K562 (cell line): Measurements from ENCODE around the gene ABCG1. TPM values are rescaled to one million over a fixed set of nuclear protein-coding genes. Genes with fewer than 3 reads are reported as not detected.

Experiments
- ATAC-seq: fragments of 200-7000 bp; cut with Tn5 transposase; 3 replicates; pipeline ENCODE4 v1.9.1; 2020; ENCODE audit warnings: moderate library complexity
- BruUV-seq: library from RNA; stranded (reverse); fragments of 400-500 nt; replicated peaks from 2 replicates; lab custom pipeline; 2021; lab: Mats Ljungman, UMichigan
- CTCF ChIA-PET: fragments of 300-600 bp; formaldehyde crosslinking; extraction: SDS; loops from one replicate; lab custom pipeline; 2021; ENCODE audit warnings: low intra/inter-chr PET ratio; lab: Yijun Ruan, JAX
- POLR2A ChIA-PET: fragments of 300-600, 350-650 bp; sonication (Branson Sonifier 250); formaldehyde crosslinking; extraction: SDS; loops from one replicate; lab custom pipeline; 2021; ENCODE audit warnings: antibody characterized with exemption, inconsistent platforms; lab: Yijun Ruan, JAX
- DNase-seq, 4 experiments: peaks; one replicate each; pipeline versions ENCODE4 v3.0.0 to v3.0.0-alpha.2; 2011 to 2018; ENCODE audit warnings: low spot score in 3 of 4, mixed read lengths in 3 of 4; ENCODE audit errors: extremely low read depth in 1 of 4
- FAIRE-seq: peaks from 2 replicates; lab custom pipeline; 2011; peaks lifted over from hg19 to GRCh38; lab: Jason Lieb, UNC
- H2AFZ ChIP-seq: 2 replicates; pipeline ENCODE4 v1.6.0; 2011; ENCODE audit warnings: low read depth, low read length, control low read depth, inconsistent platforms
- H3K27ac ChIP-seq: fragments of 200-600 bp; 3 replicates; pipeline ENCODE4 v1.8.0; 2011; ENCODE audit warnings: low read depth, mild to moderate bottlenecking, control low read depth, inconsistent platforms, low read length, moderate library complexity, mixed read lengths; ENCODE audit errors: extremely low read depth
- H3K27me3 ChIP-seq, 2 experiments: fragments of 300-600 bp in 1 of 2; 2 replicates in 1 of 2; 3 replicates in 1 of 2; pipeline versions ENCODE4 v1.6.0 to v1.8.0; 2011; ENCODE audit warnings: inconsistent platforms in 2 of 2, low read length in 2 of 2, mild to moderate bottlenecking in 1 of 2, mixed read lengths in 1 of 2, moderate library complexity in 1 of 2; ENCODE audit not compliant: control insufficient read depth in 2 of 2, insufficient read depth in 2 of 2
- H3K36me3 ChIP-seq: fragments of 300-600 bp; 3 replicates; pipeline ENCODE4 v1.8.0; 2011; ENCODE audit warnings: mild to moderate bottlenecking, low read length, inconsistent platforms; ENCODE audit not compliant: control insufficient read depth, insufficient read depth
- H3K4me1 ChIP-seq, 2 experiments: fragments of 200-600 bp in 1 of 2; replicated peaks in 1 of 2; 2 replicates in 1 of 2; 3 replicates in 1 of 2; pipeline versions ENCODE4 v1.5.1 to v1.8.0; 2011; ENCODE audit warnings: inconsistent platforms in 2 of 2, low read length in 2 of 2, mild to moderate bottlenecking in 1 of 2, mixed read lengths in 1 of 2, moderate library complexity in 1 of 2; ENCODE audit not compliant: control insufficient read depth in 2 of 2, insufficient read depth in 2 of 2
- H3K4me2 ChIP-seq: 2 replicates; pipeline ENCODE4 v1.6.1; 2011; ENCODE audit warnings: low read length, control low read depth, inconsistent platforms, mixed read lengths; ENCODE audit not compliant: insufficient read depth
- H3K4me3 ChIP-seq: fragments of 200-600 bp; sonication (generic), shearing (Covaris generic); 2 replicates; pipeline ENCODE4 v1.5.1; 2016; ENCODE audit warnings: control low read depth, inconsistent platforms
- H3K79me2 ChIP-seq: fragments of 200-600 bp; 3 replicates; pipeline ENCODE4 v1.8.0; 2011; ENCODE audit warnings: low read length, inconsistent platforms; ENCODE audit not compliant: control insufficient read depth, insufficient read depth
- H3K9ac ChIP-seq, 2 experiments: 2 replicates each; pipeline versions ENCODE4 v1.6.0 to v1.6.1; 2011; ENCODE audit warnings: low read depth in 2 of 2, low read length in 2 of 2, control low read depth in 1 of 2, inconsistent platforms in 1 of 2, mild to moderate bottlenecking in 1 of 2, mixed read lengths in 1 of 2; ENCODE audit not compliant: insufficient read depth in 1 of 2
- H3K9me1 ChIP-seq: one replicate; pipeline ENCODE4 v1.6.0; 2011; ENCODE audit warnings: inconsistent platforms, mild to moderate bottlenecking, low read length, moderate library complexity; ENCODE audit not compliant: control insufficient read depth, insufficient read depth
- H3K9me3 ChIP-seq: replicated peaks from 2 replicates; pipeline ENCODE4 v1.5.1; 2011; ENCODE audit warnings: low read depth, low read length, inconsistent platforms; ENCODE audit not compliant: control insufficient read depth, insufficient read depth
- H4K20me1 ChIP-seq: replicated peaks from 2 replicates; pipeline ENCODE4 v1.6.1; 2011; ENCODE audit warnings: low read length, inconsistent platforms, mixed read lengths; ENCODE audit not compliant: control insufficient read depth, insufficient read depth
- NFE2 ChIP-seq: IDR thresholded peaks from 2 replicates; pipeline ENCODE4 v1.6.1; 2014; ENCODE audit warnings: antibody characterized with exemption, low read depth
- NRF1 ChIP-seq, 2 experiments: fragments of 450-650 bp; IDR thresholded peaks in 1 of 2; conservative IDR thresholded peaks in 1 of 2; 2 replicates each; pipeline ENCODE4 v1.6.1; 2014; ENCODE audit warnings: mild to moderate bottlenecking in 2 of 2
- PCBP2 ChIP-seq: fragments of 200-400 bp; formaldehyde crosslinking; IDR thresholded peaks from 2 replicates; pipeline ENCODE4 v1.6.1; 2018; ENCODE audit warnings: low read length, low read depth, mild to moderate bottlenecking, moderate library complexity; ENCODE audit not compliant: poor library complexity, severe bottlenecking
- ZNF253 ChIP-seq: fragments of 250-450 bp; sonication (Bioruptor Pico); conservative IDR thresholded peaks from 2 replicates; pipeline ENCODE4 v1.6.1; 2021; ENCODE audit warnings: mild to moderate bottlenecking
- ZNF79 ChIP-seq: fragments of 250-450 bp; sonication (Bioruptor Pico); IDR thresholded peaks from 2 replicates; pipeline ENCODE4 v1.4.0; 2020; ENCODE audit warnings: low read depth, mild to moderate bottlenecking, moderate library complexity
- WGBS: fragments of 100-300 bp; shearing (Covaris generic); methylation state at CpG from one replicate; pipeline ENCODE4 v1.1.6; 2016; ENCODE audit warnings: low coverage, mixed read lengths; ENCODE audit not compliant: insufficient coverage; ENCODE audit errors: missing lambda C conversion rate; 5-methylcytosine and 5-hydroxymethylcytosine counted together
- in situ Hi-C: fragments of 300-500 bp; cut with MboI; formaldehyde crosslinking; loops from 4 replicates; pipeline ENCODE4 v1.15.0; 2018; ENCODE audit warnings: inconsistent platforms, mixed read lengths
- intact Hi-C: fragments of 100-400 bp; cut with micrococcal nuclease; formaldehyde crosslinking; loops from 2 replicates; pipeline ENCODE4 v1.14.2; 2022
- polyA plus RNA-seq, 8 experiments: library from polyadenylated mRNA; depleted of rRNA in 4 of 8; stranded (reverse) in 5 of 8; unstranded in 3 of 8; fragments of >200 nt; fragmentation: Nextera tagmentation in 2 of 8; fragmentation: Illumina TruSeq in 1 of 8; extraction: Ambion mirVana in 2 of 8; extraction: Trizol in 1 of 8; gene quantifications; 2 replicates each; pipeline versions ENCODE4 v1.2.1 to v1.2.3, GENCODE V29; 2011 to 2014; ENCODE audit warnings: inconsistent platforms in 1 of 8, missing spikeins in 1 of 8
- total RNA-seq, 7 experiments: library from RNA; depleted of rRNA in 6 of 7; stranded (reverse); fragments of >200 nt in 6 of 7; fragmentation: Illumina TruSeq in 2 of 7; extraction: Trizol in 2 of 7; gene quantifications; 2 replicates each; pipeline versions ENCODE4 v1.2.1 to v1.2.3, GENCODE V29; 2011 to 2021; ENCODE audit warnings: low replicate concordance in 1 of 7
- TF ChIP-seq, protein P1 (sequence below): fragments of 450-650 bp; IDR thresholded peaks from 2 replicates; pipeline ENCODE4 v1.6.1; 2016; ENCODE audit warnings: mild to moderate bottlenecking
- TF ChIP-seq, protein P2 (sequence below), 3 experiments: fragments of 200-800 bp in 1 of 3; fragments of 250-450 bp in 1 of 3; fragments of 450-650 bp in 1 of 3; sonication (Bioruptor Pico) in 1 of 3; sonication (Bioruptor generic) in 1 of 3; formaldehyde crosslinking in 1 of 3; IDR thresholded peaks; 2 replicates each; pipeline versions ENCODE4 v1.6.1 to v1.8.0; 2016 to 2022; ENCODE audit warnings: mild to moderate bottlenecking in 2 of 3, missing genetic modification characterization in 2 of 3, missing compliant biosample characterization in 1 of 3, moderate library complexity in 1 of 3

ABCG1 gene
- total and polyA plus RNA-seq, 9 of the 15 experiments (the other 6 are each of a cell fraction or from before 2014, with no cell fraction given), result 0.04 to 0.09 TPM; not detected in 7

DNA sequence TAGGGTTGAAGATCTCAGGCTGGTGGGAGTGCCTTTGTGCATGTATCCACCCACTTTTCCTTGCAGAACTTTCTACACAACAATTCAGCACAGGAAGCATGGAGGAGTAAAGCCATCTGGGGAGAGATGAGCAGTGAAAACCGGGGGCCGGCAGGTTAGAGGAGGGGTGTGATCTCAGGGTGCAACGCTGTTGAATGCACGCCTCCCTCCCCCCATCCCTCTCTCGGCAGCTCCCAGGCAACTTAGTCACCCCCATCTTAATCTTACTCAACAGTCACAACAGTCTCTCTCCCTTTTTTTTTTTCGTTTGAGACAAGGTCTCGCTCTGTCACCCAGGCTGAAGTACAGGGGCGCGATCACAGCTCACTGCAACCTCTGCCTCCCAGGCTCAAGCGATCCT, 16.6 kb upstream of the ABCG1 start:
- Histone ChIP-seq H3K27me3 (peaks cover 0 to 24% of the 10 kb centered on the region in 2 experiments; a peak in 2 of 5 replicates), H3K27ac (no peak overlapping the region), H3K9me3 (no peaks in the 10 kb centered on the region), H3K4me1 (peaks cover 0 to 3% of the 10 kb centered on the region in 2 experiments; a peak in 1 of 5 replicates), H2AFZ (no peak overlapping the region), H3K4me2 (no peak overlapping the region), H3K9me1 (no peaks in the 10 kb centered on the region), H4K20me1 (no peaks in the 10 kb centered on the region), H3K36me3 (no peaks in the 10 kb centered on the region), H3K79me2 (no peaks in the 10 kb centered on the region), H3K4me3 (no peak overlapping the region), H3K9ac (no peak overlapping the region)
- TF ChIP-seq NRF1 (conservative IDR thresholded peaks at IDR 0.05 in 1 of 2, IDR thresholded peaks at IDR 0.05 in 1 of 2) (no peak), ZNF253 (CRISPR knock-in tag) (no peak)
- in situ Hi-C loops, result no loop called here
- FAIRE-seq (no peak), ATAC-seq (no peak), DNase-seq (no peak)
- intact Hi-C loops, result no loop called here
- no TSS peak for BruUV-seq
- WGBS, result 3% methylated on average over 8 of the region's 10 CpGs
- ChIA-PET POLR2A (no interaction called here), CTCF (no interaction called here)

DNA sequence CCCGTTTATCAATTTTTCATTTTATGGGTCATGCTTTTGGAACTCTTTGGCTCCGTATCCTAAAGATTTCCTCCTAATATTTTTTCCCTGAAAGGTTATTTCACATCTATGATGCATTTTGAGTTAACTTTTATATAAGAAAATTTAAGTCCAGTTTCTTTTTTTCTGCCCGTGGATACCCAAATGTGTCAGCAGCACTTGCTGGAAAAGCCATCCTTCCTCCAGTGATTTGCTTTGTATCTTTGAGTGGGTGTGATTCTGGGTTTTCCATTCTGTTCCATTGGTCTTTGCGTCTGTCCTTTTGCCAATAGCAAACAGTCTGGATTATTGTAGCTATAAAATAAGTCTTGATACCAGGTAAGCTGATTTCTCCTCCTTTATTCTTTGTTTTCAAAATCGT, 15.6 kb upstream of the ABCG1 start:
- H3K27ac ChIP-seq, result no peak overlapping the region
- H3K36me3 ChIP-seq, result no peaks in the 10 kb centered on the region
- no peaks in the 10 kb centered on the region for H3K9me3 ChIP-seq
- no peak overlapping the region for H3K4me3 ChIP-seq
- no peaks in the 10 kb centered on the region for H4K20me1 ChIP-seq
- H3K27me3 ChIP-seq, result peaks cover 0 to 24% of the 10 kb centered on the region in 2 experiments; a peak in 2 of 5 replicates
- under 1% methylated on average over 5 of the region's 5 CpGs for WGBS
- no peak for ATAC-seq
- H3K4me1 ChIP-seq, result peaks cover 0 to 3% of the 10 kb centered on the region in 2 experiments; a peak in 1 of 5 replicates
- no peaks in the 10 kb centered on the region for H3K9me1 ChIP-seq
- H2AFZ ChIP-seq, result no peak overlapping the region
- no peak overlapping the region for H3K4me2 ChIP-seq
- H3K9ac ChIP-seq, result no peak overlapping the region
- no peaks in the 10 kb centered on the region for H3K79me2 ChIP-seq
- no TSS peak for BruUV-seq
- FAIRE-seq, result no peak
- in situ Hi-C loops (no loop called here), intact Hi-C loops (no loop called here)
- POLR2A ChIA-PET, result interaction anchor here (0.6 to 0.7 kb wide), 2 partner anchors 21 to 36 kb away, joined by 3 read pairs; no protein-coding TSS in a partner anchor
- no peak for DNase-seq
- CTCF ChIA-PET, result no interaction called here
- no peak for TF ChIP-seq PCBP2
- no peak for TF ChIP-seq NFE2
- TF ChIP-seq, protein P1, sequence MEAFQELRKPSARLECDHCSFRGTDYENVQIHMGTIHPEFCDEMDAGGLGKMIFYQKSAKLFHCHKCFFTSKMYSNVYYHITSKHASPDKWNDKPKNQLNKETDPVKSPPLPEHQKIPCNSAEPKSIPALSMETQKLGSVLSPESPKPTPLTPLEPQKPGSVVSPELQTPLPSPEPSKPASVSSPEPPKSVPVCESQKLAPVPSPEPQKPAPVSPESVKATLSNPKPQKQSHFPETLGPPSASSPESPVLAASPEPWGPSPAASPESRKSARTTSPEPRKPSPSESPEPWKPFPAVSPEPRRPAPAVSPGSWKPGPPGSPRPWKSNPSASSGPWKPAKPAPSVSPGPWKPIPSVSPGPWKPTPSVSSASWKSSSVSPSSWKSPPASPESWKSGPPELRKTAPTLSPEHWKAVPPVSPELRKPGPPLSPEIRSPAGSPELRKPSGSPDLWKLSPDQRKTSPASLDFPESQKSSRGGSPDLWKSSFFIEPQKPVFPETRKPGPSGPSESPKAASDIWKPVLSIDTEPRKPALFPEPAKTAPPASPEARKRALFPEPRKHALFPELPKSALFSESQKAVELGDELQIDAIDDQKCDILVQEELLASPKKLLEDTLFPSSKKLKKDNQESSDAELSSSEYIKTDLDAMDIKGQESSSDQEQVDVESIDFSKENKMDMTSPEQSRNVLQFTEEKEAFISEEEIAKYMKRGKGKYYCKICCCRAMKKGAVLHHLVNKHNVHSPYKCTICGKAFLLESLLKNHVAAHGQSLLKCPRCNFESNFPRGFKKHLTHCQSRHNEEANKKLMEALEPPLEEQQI, result no peak
- no peak for TF ChIP-seq ZNF79 (CRISPR knock-in tag)
- TF ChIP-seq, protein P2, sequence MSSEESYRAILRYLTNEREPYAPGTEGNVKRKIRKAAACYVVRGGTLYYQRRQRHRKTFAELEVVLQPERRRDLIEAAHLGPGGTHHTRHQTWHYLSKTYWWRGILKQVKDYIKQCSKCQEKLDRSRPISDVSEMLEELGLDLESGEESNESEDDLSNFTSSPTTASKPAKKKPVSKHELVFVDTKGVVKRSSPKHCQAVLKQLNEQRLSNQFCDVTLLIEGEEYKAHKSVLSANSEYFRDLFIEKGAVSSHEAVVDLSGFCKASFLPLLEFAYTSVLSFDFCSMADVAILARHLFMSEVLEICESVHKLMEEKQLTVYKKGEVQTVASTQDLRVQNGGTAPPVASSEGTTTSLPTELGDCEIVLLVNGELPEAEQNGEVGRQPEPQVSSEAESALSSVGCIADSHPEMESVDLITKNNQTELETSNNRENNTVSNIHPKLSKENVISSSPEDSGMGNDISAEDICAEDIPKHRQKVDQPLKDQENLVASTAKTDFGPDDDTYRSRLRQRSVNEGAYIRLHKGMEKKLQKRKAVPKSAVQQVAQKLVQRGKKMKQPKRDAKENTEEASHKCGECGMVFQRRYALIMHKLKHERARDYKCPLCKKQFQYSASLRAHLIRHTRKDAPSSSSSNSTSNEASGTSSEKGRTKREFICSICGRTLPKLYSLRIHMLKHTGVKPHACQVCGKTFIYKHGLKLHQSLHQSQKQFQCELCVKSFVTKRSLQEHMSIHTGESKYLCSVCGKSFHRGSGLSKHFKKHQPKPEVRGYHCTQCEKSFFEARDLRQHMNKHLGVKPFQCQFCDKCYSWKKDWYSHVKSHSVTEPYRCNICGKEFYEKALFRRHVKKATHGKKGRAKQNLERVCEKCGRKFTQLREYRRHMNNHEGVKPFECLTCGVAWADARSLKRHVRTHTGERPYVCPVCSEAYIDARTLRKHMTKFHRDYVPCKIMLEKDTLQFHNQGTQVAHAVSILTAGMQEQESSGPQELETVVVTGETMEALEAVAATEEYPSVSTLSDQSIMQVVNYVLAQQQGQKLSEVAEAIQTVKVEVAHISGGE (CRISPR knock-in tag; IDR thresholded peaks at IDR 0.05), result no peak
